Measurements from ENCODE around the gene CALN1. TPM values are rescaled to one million over a fixed set of nuclear protein-coding genes. Genes with fewer than 3 reads are reported as not detected.

CALN1 gene
- total and polyA plus RNA-seq, 2 of the 8 experiments (the other 6 are each of a cell fraction or from before 2014, with no cell fraction given) = 6.4 to 15.2 TPM

- TF ChIP-seq ATF2 (IDR thresholded peaks at IDR 0.05; ENCODE audit: low read length) (no peak), HDAC6 (IDR thresholded peaks at IDR 0.05; ENCODE audit: low read depth, low read length) (no peak), EGR1 (IDR thresholded peaks at IDR 0.05; ENCODE audit: borderline replicate concordance, low read depth, low read length) (no peak), GABPA (IDR thresholded peaks at IDR 0.05; ENCODE audit: borderline replicate concordance, insufficient read depth, low read length) (no peak), EP300 (IDR thresholded peaks at IDR 0.05; ENCODE audit: borderline replicate concordance in 1 of 2, low read depth in 2 of 2, low read length in 2 of 2) (no peak)
Measured at GRCh38 chr7:72254455-72254854, 157.7 kb downstream of the CALN1 start (continued).

Measured in H1 (cell line).